ENCODE measurements around the gene RAG2. TPM values are rescaled to one million over a fixed set of nuclear protein-coding genes. Genes with fewer than 3 reads are reported as not detected.

Gene RAG2
- total RNA-seq, 1 experiment from 2014 or later = not detected

- intact Hi-C loops (cut with micrococcal nuclease; ENCODE audit: unreplicated experiment) = no loop called here
- H3K27me3 Mint-ChIP-seq (ENCODE audit: insufficient read depth, unreplicated experiment) = peaks cover 6% of the 10 kb centered on the region
- H3K27ac Mint-ChIP-seq (ENCODE audit: unreplicated experiment) = no peak overlapping the region
- ChIA-PET CTCF (no interaction called here), POLR2A (no interaction called here)
- no peaks in the 10 kb centered on the region for H3K9me3 ChIP-seq
- no peak for DNase-seq
- no peak overlapping the region for H3K4me3 ChIP-seq (ENCODE audit: low read depth, low read length)
- H3K4me1 Mint-ChIP-seq (ENCODE audit: low read depth, unreplicated experiment) = no peaks in the 10 kb centered on the region
- no peaks in the 10 kb centered on the region for H3K27me3 ChIP-seq (replicated peaks; ENCODE audit: control insufficient read depth, insufficient read depth, low read length)
- no peak for TF ChIP-seq CTCF (IDR thresholded peaks at IDR 0.05; ENCODE audit: insufficient read depth in 1 of 2, low read depth in 1 of 2, low read length in 1 of 2, severe bottlenecking in 1 of 2, unreplicated experiment in 1 of 2)
- H3K36me3 Mint-ChIP-seq (ENCODE audit: insufficient read depth, unreplicated experiment) = no peaks in the 10 kb centered on the region
- H3K4me3 Mint-ChIP-seq (ENCODE audit: unreplicated experiment) = no peak overlapping the region
- H3K4me1 ChIP-seq = no peaks in the 10 kb centered on the region
- BruUV-seq (replicated peaks) = no TSS peak
- H3K36me3 ChIP-seq (ENCODE audit: control insufficient read depth, insufficient read depth, low read length) = no peaks in the 10 kb centered on the region
- H3K9me3 Mint-ChIP-seq (ENCODE audit: unreplicated experiment) = no peaks in the 10 kb centered on the region
Measured at GRCh38 chr11:36631774-36632173, 33.7 kb upstream of the RAG2 start.

DNA sequence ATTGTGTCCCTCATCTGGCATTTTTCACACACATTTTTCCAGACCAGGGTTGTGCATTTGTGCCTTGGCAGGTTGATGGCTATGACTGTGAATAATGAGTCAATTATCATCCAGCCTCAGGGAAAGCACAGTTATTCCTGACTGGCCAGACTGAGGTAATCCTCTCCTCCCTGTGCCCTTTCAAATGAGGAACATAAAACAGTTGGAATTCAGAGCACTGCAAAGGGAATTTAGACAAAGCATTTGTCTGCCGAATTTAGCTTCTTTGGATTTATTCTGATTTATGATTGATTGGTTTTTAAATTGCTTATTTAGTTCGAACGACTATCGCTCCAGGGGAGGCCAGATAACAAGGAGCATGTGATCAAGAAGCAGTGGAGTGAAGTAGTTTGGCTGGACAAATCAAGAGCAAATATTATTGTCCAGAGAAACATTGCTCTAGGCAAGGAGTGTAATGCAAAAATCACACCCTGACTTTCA lies 30.8 kb upstream of the RAG2 start:
- POLR2A ChIA-PET = no interaction called here
- Mint-ChIP-seq H3K4me1 (ENCODE audit: low read depth, unreplicated experiment) (no peaks in the 10 kb centered on the region), H3K27ac (ENCODE audit: unreplicated experiment) (no peak overlapping the region), H3K9me3 (ENCODE audit: unreplicated experiment) (no peaks in the 10 kb centered on the region), H3K27me3 (ENCODE audit: insufficient read depth, unreplicated experiment) (peaks cover 6% of the 10 kb centered on the region), H3K4me3 (ENCODE audit: unreplicated experiment) (no peak overlapping the region), H3K36me3 (ENCODE audit: insufficient read depth, unreplicated experiment) (no peaks in the 10 kb centered on the region)
- Histone ChIP-seq H3K4me3 (ENCODE audit: low read depth, low read length) (no peak overlapping the region), H3K27me3 (replicated peaks; ENCODE audit: control insufficient read depth, insufficient read depth, low read length) (no peaks in the 10 kb centered on the region), H3K4me1 (no peaks in the 10 kb centered on the region), H3K36me3 (ENCODE audit: control insufficient read depth, insufficient read depth, low read length) (no peaks in the 10 kb centered on the region), H3K9me3 (no peaks in the 10 kb centered on the region)
- BruUV-seq (replicated peaks) = no TSS peak
- no peak for TF ChIP-seq CTCF (IDR thresholded peaks at IDR 0.05; ENCODE audit: insufficient read depth in 1 of 2, low read depth in 1 of 2, low read length in 1 of 2, severe bottlenecking in 1 of 2, unreplicated experiment in 1 of 2)
- CTCF ChIA-PET = no interaction called here
- intact Hi-C loops (cut with micrococcal nuclease; ENCODE audit: unreplicated experiment) = no loop called here
- DNase-seq = no peak

DNA sequence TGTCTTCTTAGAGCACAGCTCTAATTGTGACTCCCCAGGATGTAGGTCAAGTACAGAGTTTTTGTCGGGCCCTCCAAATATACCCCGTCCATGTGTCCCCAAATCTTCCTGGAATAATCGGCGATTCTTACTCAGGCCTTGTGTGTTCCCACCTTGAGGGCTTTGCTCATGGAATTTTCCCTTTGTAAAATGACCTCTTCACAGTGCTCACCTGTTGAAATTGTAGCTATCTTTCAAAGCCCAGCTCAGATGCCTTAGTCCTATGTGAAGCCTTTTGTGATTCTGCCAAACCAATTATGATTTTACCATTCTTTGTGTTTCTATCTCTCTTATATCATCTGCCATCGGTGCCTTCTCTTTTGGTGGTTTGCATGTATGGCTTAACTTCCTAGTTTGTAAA lies 30.1 kb upstream of the RAG2 start:
- ChIA-PET CTCF (no interaction called here), POLR2A (no interaction called here)
- Histone ChIP-seq H3K36me3 (ENCODE audit: control insufficient read depth, insufficient read depth, low read length) (no peaks in the 10 kb centered on the region), H3K9me3 (no peaks in the 10 kb centered on the region), H3K4me3 (ENCODE audit: low read depth, low read length) (no peak overlapping the region), H3K27me3 (replicated peaks; ENCODE audit: control insufficient read depth, insufficient read depth, low read length) (no peaks in the 10 kb centered on the region), H3K4me1 (no peaks in the 10 kb centered on the region)
- no peak for DNase-seq
- Mint-ChIP-seq H3K27ac (ENCODE audit: unreplicated experiment) (no peak overlapping the region), H3K27me3 (ENCODE audit: insufficient read depth, unreplicated experiment) (peaks cover 6% of the 10 kb centered on the region), H3K4me1 (ENCODE audit: low read depth, unreplicated experiment) (no peaks in the 10 kb centered on the region), H3K4me3 (ENCODE audit: unreplicated experiment) (no peak overlapping the region), H3K9me3 (ENCODE audit: unreplicated experiment) (no peaks in the 10 kb centered on the region), H3K36me3 (ENCODE audit: insufficient read depth, unreplicated experiment) (no peaks in the 10 kb centered on the region)
- TF ChIP-seq CTCF (IDR thresholded peaks at IDR 0.05; ENCODE audit: insufficient read depth in 1 of 2, low read depth in 1 of 2, low read length in 1 of 2, severe bottlenecking in 1 of 2, unreplicated experiment in 1 of 2) = no peak
- intact Hi-C loops (cut with micrococcal nuclease; ENCODE audit: unreplicated experiment) = no loop called here
- no TSS peak for BruUV-seq (replicated peaks)
